HepG2 (cell line): ENCODE data around the gene DPH2. TPM values are rescaled to one million over a fixed set of nuclear protein-coding genes. Genes with fewer than 3 reads are reported as not detected.

Experiments used
- ATAC-seq: fragments of 200-7000 bp; cut with Tn5 transposase; 3 replicates; pipeline ENCODE4 v1.9.1; 2020; ENCODE audit warnings: mild to moderate bottlenecking, moderate library complexity
- BruUV-seq: library from RNA; stranded (reverse); fragments of 400-500 nt; replicated peaks from 2 replicates; lab custom pipeline; 2021; lab: Mats Ljungman, UMichigan
- CTCF ChIA-PET: fragments of 300-600 bp; formaldehyde crosslinking; extraction: SDS; loops from one replicate; lab custom pipeline; 2021; ENCODE audit warnings: low total read pairs, inconsistent platforms, low intra/inter-chr PET ratio; lab: Yijun Ruan, JAX
- POLR2A ChIA-PET: fragments of 350-600 bp; sonication (Branson Sonifier 250); formaldehyde crosslinking; loops from one replicate; lab custom pipeline; 2020; ENCODE audit warnings: antibody characterized with exemption, inconsistent platforms; lab: Yijun Ruan, JAX
- DNase-seq: peaks from one replicate; pipeline ENCODE4 v3.0.0-alpha.2; 2015; ENCODE audit warnings: low spot score
- FAIRE-seq: peaks from 3 replicates; lab custom pipeline; 2011; peaks lifted over from hg19 to GRCh38; lab: Jason Lieb, UNC
- H2AFZ ChIP-seq: one replicate; pipeline ENCODE4 v1.6.1; 2011; ENCODE audit warnings: low read length, inconsistent platforms
- H3K27ac ChIP-seq: fragments of 300-600 bp; 3 replicates; pipeline ENCODE4 v1.8.0; 2011; ENCODE audit warnings: mixed run types, mild to moderate bottlenecking, mixed read lengths, low read length, inconsistent platforms; ENCODE audit not compliant: insufficient read depth; ENCODE audit errors: extremely low read length
- H3K27me3 ChIP-seq, 2 experiments: fragments of 200-600 bp in 1 of 2; 2 replicates in 1 of 2; 3 replicates in 1 of 2; pipeline versions ENCODE4 v1.6.0 to v1.8.0; 2011; ENCODE audit warnings: low read length in 2 of 2, mild to moderate bottlenecking in 2 of 2, moderate library complexity in 2 of 2, inconsistent platforms in 1 of 2; ENCODE audit not compliant: insufficient read depth in 2 of 2, control insufficient read depth in 1 of 2
- H3K36me3 ChIP-seq, 2 experiments: fragments of 200-600 bp in 1 of 2; replicated peaks in 1 of 2; 2 replicates in 1 of 2; 3 replicates in 1 of 2; pipeline versions ENCODE4 v1.5.1 to v1.8.0; 2011; ENCODE audit warnings: low read length in 2 of 2, inconsistent platforms in 1 of 2; ENCODE audit not compliant: insufficient read depth in 2 of 2, control insufficient read depth in 1 of 2
- H3K4me1 ChIP-seq: 2 replicates; pipeline ENCODE4 v1.5.1; 2012; ENCODE audit warnings: low read length, inconsistent platforms; ENCODE audit not compliant: insufficient read depth
- H3K4me2 ChIP-seq: 2 replicates; pipeline ENCODE4 v1.6.0; 2011; ENCODE audit warnings: low read depth, low read length, inconsistent platforms
- H3K4me3 ChIP-seq, 3 experiments: fragments of 200-600 bp in 1 of 3; sonication (generic), shearing (Covaris generic) in 1 of 3; replicated peaks in 1 of 3; 2 replicates each; pipeline ENCODE4 v1.5.1; 2011 to 2016; ENCODE audit warnings: low read length in 3 of 3, inconsistent platforms in 2 of 3, low read depth in 2 of 3, mild to moderate bottlenecking in 2 of 3, control low read depth in 1 of 3, mixed read lengths in 1 of 3; ENCODE audit not compliant: insufficient read depth in 1 of 3
- H3K79me2 ChIP-seq: one replicate; pipeline ENCODE4 v1.6.1; 2011; ENCODE audit warnings: low read length, inconsistent platforms; ENCODE audit not compliant: insufficient read depth
- H3K9ac ChIP-seq: 2 replicates; pipeline ENCODE4 v1.6.0; 2011; ENCODE audit warnings: mild to moderate bottlenecking, low read depth, low read length, inconsistent platforms; ENCODE audit not compliant: insufficient read depth
- H3K9me3 ChIP-seq: 2 replicates; pipeline ENCODE4 v1.5.1; 2012; ENCODE audit warnings: mild to moderate bottlenecking, low read length
- H4K20me1 ChIP-seq: 2 replicates; pipeline ENCODE4 v1.6.0; 2011; ENCODE audit warnings: inconsistent platforms, mild to moderate bottlenecking, low read length, moderate library complexity; ENCODE audit not compliant: insufficient read depth
- ARNT ChIP-seq: fragments of 450-650 bp; IDR thresholded peaks from 2 replicates; pipeline ENCODE4 v1.6.1; 2017
- DBP ChIP-seq: sonication (generic); formaldehyde crosslinking; IDR thresholded peaks from 2 replicates; pipeline ENCODE4 v1.4.0; 2020; ENCODE audit warnings: missing genetic modification reagents; ENCODE audit errors: not compliant biosample characterization
- MATR3 ChIP-seq: sonication (generic); formaldehyde crosslinking; IDR thresholded peaks from 2 replicates; pipeline ENCODE4 v1.4.0; 2020; ENCODE audit warnings: missing genetic modification reagents
- NR2F1 ChIP-seq, 2 experiments: fragments of 450-650 bp in 1 of 2; formaldehyde crosslinking in 1 of 2; IDR thresholded peaks; 2 replicates each; pipeline versions ENCODE4 v1.5.0 to v1.6.1; 2016 to 2020; ENCODE audit warnings: mild to moderate bottlenecking in 1 of 2, missing compliant biosample characterization in 1 of 2, missing genetic modification reagents in 1 of 2, moderate library complexity in 1 of 2
- PHF8 ChIP-seq: sonication (generic); formaldehyde crosslinking; IDR thresholded peaks from 2 replicates; pipeline ENCODE4 v1.5.0; 2020; ENCODE audit warnings: missing genetic modification reagents
- PPARG ChIP-seq: conservative IDR thresholded peaks from 2 replicates; pipeline ENCODE4 v1.6.1; 2016; ENCODE audit warnings: missing biosample characterization, missing genetic modification reagents
- SOX13 ChIP-seq, 3 experiments: fragments of 450-650 bp in 1 of 3; sonication (generic) in 1 of 3; formaldehyde crosslinking in 1 of 3; IDR thresholded peaks in 2 of 3; conservative IDR thresholded peaks in 1 of 3; 2 replicates each; pipeline versions ENCODE4 v1.5.0 to v1.6.1; 2016 to 2020; ENCODE audit warnings: antibody characterized with exemption in 1 of 3, mild to moderate bottlenecking in 1 of 3, missing compliant biosample characterization in 1 of 3, missing genetic modification reagents in 1 of 3, moderate library complexity in 1 of 3
- ZFP41 ChIP-seq: sonication (generic); formaldehyde crosslinking; IDR thresholded peaks from 2 replicates; pipeline ENCODE4 v1.4.0; 2020; ENCODE audit warnings: mild to moderate bottlenecking, missing genetic modification reagents, borderline replicate concordance
- ZNF232 ChIP-seq: sonication (generic); formaldehyde crosslinking; IDR thresholded peaks from 2 replicates; pipeline ENCODE4 v1.4.0; 2020; ENCODE audit warnings: missing genetic modification reagents, borderline replicate concordance
- ZNF577 ChIP-seq: sonication (generic); formaldehyde crosslinking; IDR thresholded peaks from 2 replicates; pipeline ENCODE4 v1.4.0; 2020; ENCODE audit warnings: mild to moderate bottlenecking, low read depth, missing genetic modification reagents, borderline replicate concordance
- WGBS: methylation state at CpG from one replicate; pipeline ENCODE4 v1.1.6; 2017; ENCODE audit warnings: low lambda C conversion rate; 5-methylcytosine and 5-hydroxymethylcytosine counted together
- in situ Hi-C: cut with HindIII; loops from 2 replicates; pipeline ENCODE4 v1.10.0; 2017; ENCODE audit warnings: low pct_unique_long_range_greater_than_20kb; ENCODE audit not compliant: extremely low pct_ligation_motif_present
- intact Hi-C: fragments of 100-400 bp; cut with micrococcal nuclease; formaldehyde crosslinking; loops from one replicate; pipeline ENCODE4 v1.10.0; 2022; ENCODE audit not compliant: unreplicated experiment
- polyA plus RNA-seq, 8 experiments: library from polyadenylated mRNA; depleted of rRNA in 3 of 8; stranded (reverse) in 7 of 8; unstranded in 1 of 8; fragments of >200 nt; fragmentation: Illumina TruSeq in 4 of 8; extraction: Trizol in 4 of 8; gene quantifications; 2 replicates each; pipeline versions ENCODE4 v1.2.1 to v1.2.3, GENCODE V29; 2011 to 2016; ENCODE audit warnings: low read depth in 4 of 8, missing spikeins in 1 of 8, mixed read lengths in 1 of 8; ENCODE audit not compliant: insufficient read depth in 1 of 8
- total RNA-seq, 5 experiments: library from RNA; depleted of rRNA; stranded (reverse); fragments of >200 nt; fragmentation: Illumina TruSeq; extraction: Trizol; gene quantifications; 2 replicates each; pipeline ENCODE4 v1.2.3, GENCODE V29; 2016; ENCODE audit warnings: low read depth in 1 of 5
- TF ChIP-seq, protein P1 (sequence below): IDR thresholded peaks from 2 replicates; pipeline ENCODE4 v1.6.1; 2016; ENCODE audit warnings: control low read depth

Gene DPH2
- total and polyA plus RNA-seq, 2 of the 13 experiments (the other 11 are each of a cell fraction or from before 2014, with no cell fraction given), result 32.2 to 38.3 TPM

DNA sequence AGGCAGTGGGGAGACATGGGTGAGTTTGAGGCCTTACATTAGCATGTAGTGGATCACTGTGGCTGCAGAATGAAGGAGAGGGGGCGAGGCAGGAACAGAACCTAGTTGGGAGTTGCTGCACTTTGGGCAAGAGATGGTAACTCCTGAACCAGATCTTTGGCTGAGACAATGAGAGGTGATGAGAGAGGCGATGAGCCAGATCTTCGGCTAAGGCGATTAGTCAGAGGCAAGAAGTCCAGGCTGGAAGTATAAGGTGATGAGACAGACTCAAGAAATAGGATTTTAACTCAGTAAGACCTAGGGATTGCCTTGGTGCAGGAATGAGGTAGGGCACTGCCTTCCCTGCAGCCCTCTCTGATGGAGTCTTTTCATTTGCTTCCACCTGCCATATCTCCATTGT is 45.3 kb upstream of the DPH2 start:
- Histone ChIP-seq H3K79me2 (no peaks in the 10 kb centered on the region), H3K27ac (no peak overlapping the region), H3K9ac (no peak overlapping the region), H3K4me1 (no peaks in the 10 kb centered on the region), H2AFZ (no peak overlapping the region), H3K36me3 (peaks cover 0 to 3% of the 10 kb centered on the region in 2 experiments; a peak in 1 of 5 replicates), H3K27me3 (no peaks in the 10 kb centered on the region), H3K9me3 (no peaks in the 10 kb centered on the region), H3K4me3 (no peak overlapping the region), H3K4me2 (no peak overlapping the region), H4K20me1 (no peaks in the 10 kb centered on the region)
- WGBS, result 86% methylated on average over 4 of the region's 4 CpGs
- no peak for TF ChIP-seq ARNT
- TF ChIP-seq PHF8 (CRISPR knock-in tag), result no peak
- TF ChIP-seq MATR3 (CRISPR knock-in tag), result no peak
- no peak for TF ChIP-seq SOX13 (IDR thresholded peaks at IDR 0.05)
- TF ChIP-seq SOX13 (CRISPR knock-in tag; conservative IDR thresholded peaks at IDR 0.05 in 1 of 2, IDR thresholded peaks at IDR 0.05 in 1 of 2), result no peak
- TF ChIP-seq, protein P1, sequence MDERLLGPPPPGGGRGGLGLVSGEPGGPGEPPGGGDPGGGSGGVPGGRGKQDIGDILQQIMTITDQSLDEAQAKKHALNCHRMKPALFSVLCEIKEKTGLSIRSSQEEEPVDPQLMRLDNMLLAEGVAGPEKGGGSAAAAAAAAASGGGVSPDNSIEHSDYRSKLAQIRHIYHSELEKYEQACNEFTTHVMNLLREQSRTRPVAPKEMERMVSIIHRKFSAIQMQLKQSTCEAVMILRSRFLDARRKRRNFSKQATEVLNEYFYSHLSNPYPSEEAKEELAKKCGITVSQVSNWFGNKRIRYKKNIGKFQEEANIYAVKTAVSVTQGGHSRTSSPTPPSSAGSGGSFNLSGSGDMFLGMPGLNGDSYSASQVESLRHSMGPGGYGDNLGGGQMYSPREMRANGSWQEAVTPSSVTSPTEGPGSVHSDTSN (CRISPR knock-in tag), result no peak
- no peak for TF ChIP-seq NR2F1 (CRISPR knock-in tag; IDR thresholded peaks at IDR 0.05)
- TF ChIP-seq ZFP41 (CRISPR knock-in tag), result no peak
- TF ChIP-seq DBP, result no peak
- TF ChIP-seq PPARG (CRISPR knock-in tag), result no peak
- no peak for TF ChIP-seq ZNF232 (CRISPR knock-in tag)
- no peak for TF ChIP-seq ZNF577 (CRISPR knock-in tag)
- no peak for ATAC-seq
- in situ Hi-C loops (no loop called here), intact Hi-C loops (no loop called here)
- POLR2A ChIA-PET, result no interaction called here
- no TSS peak for BruUV-seq
- no peak for FAIRE-seq
- DNase-seq, result no peak
- CTCF ChIA-PET, result no interaction called here
